Ovary (tissue), 3 donors: ENCODE data around the gene FRYL.

Experiments used
- CTCF ChIP-seq, 3 donors: fragments of 450-650 bp in 2 of 3; fragments of 200-600 bp in 1 of 3; IDR thresholded peaks; one replicate each; pipeline versions ENCODE4 v1.5.1 to v1.8.0; 2016 to 2022; ENCODE audit warnings: antibody characterized with exemption in 3 of 3, mild to moderate bottlenecking in 1 of 3
- EP300 ChIP-seq: sonication (generic); formaldehyde crosslinking; IDR thresholded peaks from one replicate; pipeline ENCODE4 v1.6.1; 2017; ENCODE audit warnings: antibody characterized with exemption
- donor health status: DM: no; HTN: no; CAD: no.

- TF ChIP-seq EP300 (no peak), CTCF (IDR thresholded peaks at IDR 0.05) (no peak)
Measured at GRCh38 chr4:48596336-48596735, 183.7 kb downstream of the FRYL start.
